ENCODE results near the gene STX18.

DNA sequence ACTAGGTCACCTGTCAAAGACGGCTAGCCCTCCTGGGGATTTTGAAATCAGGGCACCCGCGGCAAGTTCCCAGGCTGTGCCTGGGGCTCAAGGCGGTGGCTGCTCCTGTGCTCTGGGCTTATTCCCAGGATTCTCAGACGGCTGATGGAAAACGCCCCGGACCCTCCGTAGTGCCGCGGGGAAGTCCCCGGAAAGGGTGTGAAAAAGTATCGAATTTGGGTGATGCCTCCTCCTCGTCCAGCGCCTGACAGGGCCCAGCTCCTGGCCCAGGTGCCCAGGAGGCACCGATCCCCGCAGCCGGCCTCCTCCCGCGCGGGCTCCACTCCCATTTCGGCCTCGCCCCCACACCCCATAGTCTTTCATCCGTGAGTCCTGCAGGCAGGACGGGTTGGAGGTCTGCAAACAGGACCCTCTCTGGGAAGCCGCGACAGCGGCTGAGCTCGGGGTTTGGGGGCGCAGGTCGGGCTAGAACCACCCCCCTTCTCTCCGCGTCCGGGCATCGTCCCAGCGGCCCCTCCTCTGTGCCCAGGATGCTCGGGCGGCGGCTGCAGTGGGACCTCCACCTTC, 156.0 kb downstream of the STX18 start:
- TF ChIP-seq, protein P1, sequence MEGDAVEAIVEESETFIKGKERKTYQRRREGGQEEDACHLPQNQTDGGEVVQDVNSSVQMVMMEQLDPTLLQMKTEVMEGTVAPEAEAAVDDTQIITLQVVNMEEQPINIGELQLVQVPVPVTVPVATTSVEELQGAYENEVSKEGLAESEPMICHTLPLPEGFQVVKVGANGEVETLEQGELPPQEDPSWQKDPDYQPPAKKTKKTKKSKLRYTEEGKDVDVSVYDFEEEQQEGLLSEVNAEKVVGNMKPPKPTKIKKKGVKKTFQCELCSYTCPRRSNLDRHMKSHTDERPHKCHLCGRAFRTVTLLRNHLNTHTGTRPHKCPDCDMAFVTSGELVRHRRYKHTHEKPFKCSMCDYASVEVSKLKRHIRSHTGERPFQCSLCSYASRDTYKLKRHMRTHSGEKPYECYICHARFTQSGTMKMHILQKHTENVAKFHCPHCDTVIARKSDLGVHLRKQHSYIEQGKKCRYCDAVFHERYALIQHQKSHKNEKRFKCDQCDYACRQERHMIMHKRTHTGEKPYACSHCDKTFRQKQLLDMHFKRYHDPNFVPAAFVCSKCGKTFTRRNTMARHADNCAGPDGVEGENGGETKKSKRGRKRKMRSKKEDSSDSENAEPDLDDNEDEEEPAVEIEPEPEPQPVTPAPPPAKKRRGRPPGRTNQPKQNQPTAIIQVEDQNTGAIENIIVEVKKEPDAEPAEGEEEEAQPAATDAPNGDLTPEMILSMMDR (IDR thresholded peaks at IDR 0.05; ENCODE audit: borderline replicate concordance, extremely low read depth, low read length, poor library complexity, severe bottlenecking), result no peak
- no peak for TF ChIP-seq EZH2 (IDR thresholded peaks at IDR 0.05; ENCODE audit: borderline replicate concordance, low read depth, low read length, severe bottlenecking)

All from DND-41 (cell line).